ENCODE data around the gene GAL3ST2.

DNA sequence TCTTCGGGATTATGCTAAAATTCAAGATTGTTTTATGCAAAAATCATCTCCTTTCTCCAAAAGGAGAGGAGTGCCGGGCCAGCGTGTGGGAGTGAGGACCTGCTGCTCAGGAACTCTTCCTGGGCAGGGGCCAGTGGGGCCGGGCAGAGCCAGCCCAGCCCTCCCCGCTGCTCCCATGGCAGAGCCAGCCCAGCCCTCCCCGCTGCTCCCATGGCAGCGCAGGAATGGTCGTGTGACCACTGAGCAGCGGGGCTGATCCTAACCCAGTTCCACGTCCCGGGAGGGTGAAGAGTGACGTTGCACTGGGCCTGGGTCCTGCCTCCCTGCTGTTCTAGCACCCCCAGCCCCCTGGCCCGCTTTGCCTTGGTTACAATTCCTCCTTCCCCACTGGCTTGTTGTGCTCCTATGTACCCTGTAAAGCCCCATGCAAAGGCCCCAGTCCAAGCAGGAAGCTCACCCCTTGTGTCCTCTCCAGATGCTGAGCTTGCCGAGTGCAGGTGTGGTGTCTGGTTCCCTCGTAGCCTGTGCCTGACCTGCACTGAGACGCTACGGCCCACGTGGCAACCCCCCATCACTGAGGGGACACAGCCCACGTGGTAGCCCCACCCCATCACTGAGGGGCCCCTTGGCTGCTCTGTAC is 20.9 kb downstream of the GAL3ST2 start:
- TF ChIP-seq, protein P1, sequence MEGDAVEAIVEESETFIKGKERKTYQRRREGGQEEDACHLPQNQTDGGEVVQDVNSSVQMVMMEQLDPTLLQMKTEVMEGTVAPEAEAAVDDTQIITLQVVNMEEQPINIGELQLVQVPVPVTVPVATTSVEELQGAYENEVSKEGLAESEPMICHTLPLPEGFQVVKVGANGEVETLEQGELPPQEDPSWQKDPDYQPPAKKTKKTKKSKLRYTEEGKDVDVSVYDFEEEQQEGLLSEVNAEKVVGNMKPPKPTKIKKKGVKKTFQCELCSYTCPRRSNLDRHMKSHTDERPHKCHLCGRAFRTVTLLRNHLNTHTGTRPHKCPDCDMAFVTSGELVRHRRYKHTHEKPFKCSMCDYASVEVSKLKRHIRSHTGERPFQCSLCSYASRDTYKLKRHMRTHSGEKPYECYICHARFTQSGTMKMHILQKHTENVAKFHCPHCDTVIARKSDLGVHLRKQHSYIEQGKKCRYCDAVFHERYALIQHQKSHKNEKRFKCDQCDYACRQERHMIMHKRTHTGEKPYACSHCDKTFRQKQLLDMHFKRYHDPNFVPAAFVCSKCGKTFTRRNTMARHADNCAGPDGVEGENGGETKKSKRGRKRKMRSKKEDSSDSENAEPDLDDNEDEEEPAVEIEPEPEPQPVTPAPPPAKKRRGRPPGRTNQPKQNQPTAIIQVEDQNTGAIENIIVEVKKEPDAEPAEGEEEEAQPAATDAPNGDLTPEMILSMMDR (IDR thresholded peaks at IDR 0.05; ENCODE audit: low read depth, low read length, poor library complexity, severe bottlenecking) = no peak
- no peak for TF ChIP-seq EZH2phosphoT487 (IDR thresholded peaks at IDR 0.05; ENCODE audit: borderline replicate concordance, low read length)

All from DOHH2 (cell line).